Activated CD8-positive, alpha-beta memory T cell treated with anti-CD3 and anti-CD28 coated beads for 4 hours (primary cell): ENCODE results near the gene TJP3.

Experiments used
- DNase-seq, 2 donors: peaks; one replicate each; pipeline ENCODE4 v3.0.0-alpha.2; 2020; ENCODE audit warnings: low read depth in 2 of 2

The TJP3 gene

GRCh38 chr19:3690551-3691371 is 17.4 kb upstream of the TJP3 start:
- DNase-seq = no peak

- DNase-seq = no peak
Observed at GRCh38 chr19:3691372-3691716, 16.8 kb upstream of the TJP3 start.

GRCh38 chr19:3691726-3692125 is 16.5 kb upstream of the TJP3 start:
- no peak for DNase-seq

GRCh38 chr19:3692141-3693024 is 15.8 kb upstream of the TJP3 start:
- DNase-seq = no peak

GRCh38 chr19:3693025-3693925 is 14.9 kb upstream of the TJP3 start:
- no peak for DNase-seq

- no peak for DNase-seq
Observed at GRCh38 chr19:3694361-3695123, 13.6 kb upstream of the TJP3 start.

- no peak for DNase-seq
Observed at GRCh38 chr19:3695124-3695733, 13.0 kb upstream of the TJP3 start.

- DNase-seq = no peak
Observed at GRCh38 chr19:3695986-3696659, 12.1 kb upstream of the TJP3 start.

- DNase-seq = no peak
Observed at GRCh38 chr19:3696660-3696995, 11.6 kb upstream of the TJP3 start.

GRCh38 chr19:3697094-3697493 is 11.1 kb upstream of the TJP3 start:
- DNase-seq = no peak

- no peak for DNase-seq
Observed at GRCh38 chr19:3697671-3698385, 10.4 kb upstream of the TJP3 start.

GRCh38 chr19:3698386-3698950 is 9.7 kb upstream of the TJP3 start:
- DNase-seq = no peak

GRCh38 chr19:3698974-3699740 is 9.0 kb upstream of the TJP3 start:
- DNase-seq = no peak

- DNase-seq = no peak
Observed at GRCh38 chr19:3699741-3700241, 8.4 kb upstream of the TJP3 start.

GRCh38 chr19:3700242-3701032 is 7.7 kb upstream of the TJP3 start, which contains the start of gene PIP5K1C:
TSS of gene PIP5K1C (minus strand) at chr19:3700468. CDS start at chr19:3700390, 78 bp downstream.
- peak; percentile 82 to 87 for DNase-seq

- DNase-seq = no peak
Observed at GRCh38 chr19:3701200-3701599, 7.0 kb upstream of the TJP3 start.

GRCh38 chr19:3707868-3708206 is 347 bp upstream of the TJP3 start:
- DNase-seq = no peak
